Adrenal gland (tissue), 5 donors: Measurements from ENCODE around the gene NSD1.

Experiments used
- CTCF ChIP-seq, 6 experiments: fragments of 450-650 bp in 4 of 6; fragments of 200-600 bp in 2 of 6; sonication (generic) in 1 of 6; IDR thresholded peaks; 1 replicate in 5 of 6; 2 replicates in 1 of 6; pipeline versions ENCODE4 v1.5.1 to v1.8.0; 2016 to 2021; ENCODE audit warnings: antibody characterized with exemption in 6 of 6, mild to moderate bottlenecking in 2 of 6, moderate library complexity in 1 of 6
- POLR2A ChIP-seq, 2 donors: fragments of 450-650 bp; IDR thresholded peaks; one replicate each; pipeline ENCODE4 v1.6.1; 2017; ENCODE audit warnings: antibody characterized with exemption in 2 of 2, mild to moderate bottlenecking in 2 of 2, moderate library complexity in 1 of 2
- donor health status: DM: no; HTN: no; CAD: no.

- no peak for TF ChIP-seq POLR2A (IDR thresholded peaks at IDR 0.05)
- no peak for TF ChIP-seq CTCF (IDR thresholded peaks at IDR 0.05)
Observed at GRCh38 chr5:177185993-177186392, 52.4 kb downstream of the NSD1 start.
